GM18858 (cell line): ENCODE results near the gene PNMA3.
"Not testable (repeated sequence)": the region's sequence is repeated elsewhere in the genome, so short reads cannot be mapped to it uniquely, and the experiment has no call there.

ENCODE experiments used
- ATAC-seq: cut with Tn5 transposase; IDR thresholded peaks from one replicate; pipeline ENCODE4 v1.9.1; 2021; ENCODE audit not compliant: unreplicated experiment

The PNMA3 gene, protein sequence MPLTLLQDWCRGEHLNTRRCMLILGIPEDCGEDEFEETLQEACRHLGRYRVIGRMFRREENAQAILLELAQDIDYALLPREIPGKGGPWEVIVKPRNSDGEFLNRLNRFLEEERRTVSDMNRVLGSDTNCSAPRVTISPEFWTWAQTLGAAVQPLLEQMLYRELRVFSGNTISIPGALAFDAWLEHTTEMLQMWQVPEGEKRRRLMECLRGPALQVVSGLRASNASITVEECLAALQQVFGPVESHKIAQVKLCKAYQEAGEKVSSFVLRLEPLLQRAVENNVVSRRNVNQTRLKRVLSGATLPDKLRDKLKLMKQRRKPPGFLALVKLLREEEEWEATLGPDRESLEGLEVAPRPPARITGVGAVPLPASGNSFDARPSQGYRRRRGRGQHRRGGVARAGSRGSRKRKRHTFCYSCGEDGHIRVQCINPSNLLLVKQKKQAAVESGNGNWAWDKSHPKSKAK

DNA sequence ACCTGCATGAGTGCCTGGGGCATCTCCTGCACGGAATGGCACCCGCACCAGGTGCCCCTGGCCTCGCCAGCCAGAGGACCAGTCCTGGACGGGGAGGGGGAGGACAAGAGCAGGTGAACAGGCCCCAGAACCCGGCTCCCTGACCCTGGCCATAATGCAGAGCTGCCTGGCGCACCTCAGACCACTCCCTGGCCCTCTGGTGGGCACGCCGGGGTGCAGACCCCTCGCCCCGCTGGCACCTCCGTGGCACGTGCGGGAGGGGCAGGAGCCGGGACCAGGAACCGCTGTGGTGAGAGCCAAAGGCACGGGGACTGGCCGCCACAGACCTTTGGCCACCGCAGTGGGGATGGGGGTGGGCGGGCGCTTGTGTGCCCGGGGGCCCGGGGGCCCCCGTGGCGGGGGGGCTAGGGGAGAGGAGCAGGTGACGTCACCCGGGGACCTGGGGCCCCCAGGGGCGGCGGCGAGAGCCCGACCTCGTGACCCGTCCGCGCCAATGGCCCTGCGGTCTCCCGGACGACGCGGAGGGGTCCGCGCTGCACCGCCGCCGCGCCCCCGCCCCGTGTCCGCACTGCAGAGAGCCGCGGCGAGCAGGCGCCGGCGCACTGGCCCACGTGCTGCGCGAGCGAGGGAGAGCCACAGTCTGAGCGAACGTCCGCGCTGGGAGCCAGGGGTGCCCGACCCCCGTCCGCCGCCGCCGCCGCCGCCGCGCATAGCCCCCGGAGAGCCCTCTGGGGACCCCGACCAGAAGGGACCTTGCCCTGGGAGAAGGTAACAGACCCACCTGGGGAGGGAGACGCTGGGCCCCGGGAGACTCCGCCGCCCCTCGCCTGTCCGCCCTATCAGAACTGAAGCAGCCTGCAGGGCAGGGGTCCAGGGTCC, at the start of gene PNMA3:
TSS of gene PNMA3 (plus strand) at position 600 of the 879 bp plus-strand sequence. CDS start 586 bp downstream, outside the sequence.
- no peak for ATAC-seq

DNA sequence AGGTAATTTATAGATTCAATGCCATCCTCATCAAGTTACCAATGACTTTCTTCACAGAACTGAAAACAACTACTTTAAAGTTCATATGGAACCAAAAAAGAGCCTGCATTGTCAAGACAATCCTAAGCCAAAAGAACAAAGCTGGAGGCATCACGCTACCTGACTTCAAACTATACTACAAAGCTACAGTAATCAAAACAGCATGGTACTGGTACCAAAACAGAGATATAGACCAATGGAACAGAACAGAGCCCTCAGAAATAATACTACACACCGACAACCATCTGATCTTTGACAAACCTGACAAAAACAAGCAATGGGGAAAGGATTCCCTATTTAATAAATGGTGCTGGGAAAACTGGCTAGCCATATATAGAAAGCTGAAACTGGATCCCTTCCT, 39.1 kb upstream of the PNMA3 start:
- ATAC-seq: not testable (repeated sequence)

DNA sequence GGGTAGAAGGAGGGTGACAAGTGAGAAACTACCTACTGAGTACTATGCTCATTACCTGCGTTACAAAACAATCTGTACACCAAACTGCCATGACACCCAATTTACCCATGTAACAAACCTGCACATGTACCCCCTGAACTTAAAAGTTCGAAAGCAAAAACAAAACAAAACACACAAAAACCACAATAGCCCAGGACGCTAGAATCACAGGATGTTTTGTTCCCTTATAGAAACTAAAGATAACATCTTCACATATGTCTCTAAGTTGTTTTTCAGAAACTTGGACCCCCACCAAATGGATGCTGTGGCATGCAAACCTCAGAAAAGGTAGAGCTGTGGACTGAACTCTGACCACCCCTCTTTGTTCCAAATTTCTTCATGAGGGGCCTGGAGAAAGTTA, 37.1 kb upstream of the PNMA3 start:
- ATAC-seq: no peak

DNA sequence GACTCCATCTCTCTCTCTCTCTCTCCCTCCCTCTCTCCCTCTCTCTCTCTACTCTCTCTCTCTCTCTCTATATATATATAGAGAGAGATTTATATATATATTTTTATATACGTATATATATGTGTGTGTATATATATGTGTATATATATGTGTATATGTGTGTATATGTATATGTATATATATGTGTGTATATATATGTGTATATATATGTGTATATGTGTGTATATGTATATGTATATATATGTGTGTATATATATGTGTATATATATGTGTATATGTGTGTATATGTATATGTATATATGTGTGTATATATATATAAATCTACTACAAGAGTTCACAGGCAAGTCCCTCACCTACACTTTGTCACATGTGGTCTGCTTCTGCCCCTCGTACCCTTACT, 29.8 kb upstream of the PNMA3 start:
- not testable (repeated sequence) for ATAC-seq

DNA sequence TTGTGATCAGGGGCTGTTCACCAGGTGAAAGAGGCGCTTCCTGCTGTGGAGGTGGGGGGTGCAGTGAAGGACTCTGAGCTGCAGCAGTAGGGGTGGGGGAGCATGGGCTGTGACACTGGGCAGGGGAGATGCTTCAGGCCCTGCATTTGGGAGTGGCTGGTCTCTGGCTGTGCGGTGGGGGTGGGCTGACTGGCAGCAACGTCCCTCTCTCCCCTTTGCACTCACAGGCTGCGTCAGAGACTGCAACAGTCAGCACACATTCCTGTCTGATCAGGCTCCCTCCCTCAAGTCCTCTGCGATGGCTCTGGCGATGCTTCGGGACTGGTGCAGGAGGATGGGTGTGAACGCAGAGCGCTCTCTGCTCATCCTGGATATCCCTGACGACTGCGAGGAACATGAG, 27.8 kb upstream of the PNMA3 start:
- ATAC-seq: not testable (repeated sequence)

DNA sequence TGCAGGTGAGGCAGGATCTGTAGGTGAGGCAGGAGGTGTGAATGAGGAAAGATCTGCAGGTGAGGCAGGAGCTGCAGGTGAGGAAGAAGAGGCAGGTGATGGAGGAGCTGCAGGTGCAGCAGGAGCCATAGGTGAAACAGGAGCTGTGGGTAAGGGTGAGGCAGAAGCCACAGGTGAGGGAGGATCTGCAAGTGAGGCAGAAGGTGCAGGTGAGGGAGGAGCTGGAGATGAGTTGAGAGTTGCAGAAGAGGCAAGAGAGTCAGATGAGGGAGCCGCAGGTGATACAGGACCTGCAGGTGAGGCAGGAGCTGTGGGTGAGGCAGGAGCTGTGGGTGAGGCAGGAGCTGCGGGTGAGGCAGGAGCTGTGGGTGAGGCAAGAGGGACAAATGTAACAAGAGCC, 27.1 kb upstream of the PNMA3 start:
- no peak for ATAC-seq

DNA sequence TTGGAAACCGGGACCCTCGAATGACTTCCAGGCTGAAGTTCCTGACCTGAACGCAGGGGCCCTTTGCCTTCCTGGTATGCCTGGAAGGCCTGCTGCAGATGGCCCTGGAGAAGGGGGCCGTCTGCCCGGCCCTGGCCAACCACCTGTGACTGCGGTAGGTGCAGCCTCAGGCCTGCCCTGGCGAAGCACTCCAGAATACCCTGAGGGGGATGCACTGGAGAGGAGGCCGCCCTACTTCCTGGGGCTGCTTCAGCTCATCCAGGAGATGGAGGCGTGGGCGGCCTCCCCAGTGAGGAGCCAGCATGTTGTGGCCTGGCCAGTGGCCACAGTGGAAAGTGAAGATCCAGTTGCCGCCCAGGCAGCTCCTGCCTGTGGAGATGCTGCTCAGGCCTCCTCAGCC, 26.4 kb upstream of the PNMA3 start:
- no peak for ATAC-seq

DNA sequence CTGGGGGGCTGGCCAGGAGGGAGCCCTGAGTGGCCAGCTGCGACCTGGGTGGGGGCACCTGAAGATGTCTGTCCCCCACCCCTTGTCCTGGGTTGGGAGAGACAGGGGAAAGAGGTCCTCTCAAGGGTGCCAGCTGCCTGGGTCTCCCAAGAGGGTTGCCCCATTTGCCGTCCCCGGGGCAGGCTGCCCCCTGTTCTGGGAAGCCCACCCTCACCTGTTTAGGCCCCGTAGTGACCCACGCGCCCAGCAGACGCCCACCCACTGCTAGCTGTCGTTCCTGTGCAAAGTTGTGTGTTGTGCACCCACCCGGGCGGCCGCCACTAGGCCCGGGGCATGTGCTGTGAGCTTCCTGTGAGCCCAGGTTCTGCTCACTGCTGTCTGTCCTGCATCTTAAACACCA, 25.5 kb upstream of the PNMA3 start:
- no peak for ATAC-seq

DNA sequence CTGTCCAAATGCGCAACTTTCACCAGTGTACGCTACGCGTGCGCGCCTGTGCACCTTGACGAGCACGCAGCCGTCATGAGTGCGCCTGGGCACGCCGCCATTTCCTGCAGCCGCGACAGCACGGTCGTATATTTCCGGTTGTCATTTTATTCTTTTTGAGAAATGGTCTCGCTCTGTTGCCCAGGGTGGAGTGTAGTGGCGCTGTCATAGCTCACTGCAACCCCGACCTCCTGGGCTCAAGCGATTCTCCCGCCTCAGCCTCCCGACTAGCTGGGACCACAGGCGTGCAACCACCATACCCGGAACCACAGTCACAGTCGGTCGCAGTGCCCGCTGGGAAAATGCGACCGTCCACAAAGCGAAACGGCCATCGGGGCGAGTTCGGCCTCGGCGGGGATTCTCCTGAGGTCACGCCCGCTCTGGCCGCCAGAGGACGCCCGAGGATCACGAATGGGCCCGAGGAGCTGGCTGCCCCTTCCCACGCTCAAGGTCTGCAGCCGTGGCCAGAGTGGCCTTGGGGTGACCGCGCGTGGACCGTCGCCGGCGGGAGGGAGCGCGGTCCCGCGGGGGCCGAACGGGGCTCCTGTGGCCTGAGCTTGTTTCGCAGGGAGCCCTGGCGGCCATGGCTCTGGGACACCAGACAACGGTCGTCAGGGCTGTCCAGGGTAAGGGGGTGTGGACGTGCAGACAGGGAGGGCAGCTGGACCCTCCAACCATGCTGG, 23.7 kb upstream of the PNMA3 start:
- ATAC-seq: no peak

DNA sequence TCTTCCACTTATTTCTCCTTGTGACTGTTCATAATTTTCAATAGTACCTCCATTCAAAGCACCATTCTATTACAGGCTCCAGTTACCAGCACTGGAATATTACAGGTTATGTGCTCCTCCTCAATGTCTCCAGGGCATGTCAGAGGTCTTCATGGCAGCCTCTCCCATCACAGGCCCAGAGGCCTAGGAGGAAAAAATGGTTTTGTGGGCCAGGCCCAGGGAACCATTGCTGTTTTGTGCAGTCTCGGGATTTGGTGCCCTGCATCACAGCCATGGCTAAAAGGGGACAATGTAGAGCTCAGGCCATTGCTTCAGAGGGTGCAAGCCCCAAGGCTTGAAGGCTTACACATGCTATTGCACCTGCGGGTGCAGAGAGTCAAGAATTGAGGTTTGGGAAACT, 7.2 kb upstream of the PNMA3 start:
- ATAC-seq: no peak

DNA sequence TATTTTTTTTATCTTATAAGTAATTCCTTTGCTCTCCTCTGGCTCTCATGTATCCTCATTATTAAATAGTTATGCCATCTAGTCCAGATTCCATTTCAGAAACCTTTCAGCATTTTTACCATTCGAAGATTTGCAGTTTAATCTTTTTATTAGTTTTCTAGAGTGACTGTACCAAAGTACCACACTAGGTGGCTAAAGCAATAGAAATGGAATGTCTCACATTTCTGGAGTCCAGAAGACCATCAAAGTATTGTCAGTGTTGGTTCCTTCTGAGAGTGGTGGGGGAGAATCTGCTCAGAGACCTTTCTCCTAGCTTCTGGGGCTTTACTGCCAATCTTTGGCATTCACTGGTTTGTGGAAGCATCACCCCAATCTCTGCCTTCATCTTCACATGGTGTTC, 3.7 kb upstream of the PNMA3 start:
- ATAC-seq: no peak

DNA sequence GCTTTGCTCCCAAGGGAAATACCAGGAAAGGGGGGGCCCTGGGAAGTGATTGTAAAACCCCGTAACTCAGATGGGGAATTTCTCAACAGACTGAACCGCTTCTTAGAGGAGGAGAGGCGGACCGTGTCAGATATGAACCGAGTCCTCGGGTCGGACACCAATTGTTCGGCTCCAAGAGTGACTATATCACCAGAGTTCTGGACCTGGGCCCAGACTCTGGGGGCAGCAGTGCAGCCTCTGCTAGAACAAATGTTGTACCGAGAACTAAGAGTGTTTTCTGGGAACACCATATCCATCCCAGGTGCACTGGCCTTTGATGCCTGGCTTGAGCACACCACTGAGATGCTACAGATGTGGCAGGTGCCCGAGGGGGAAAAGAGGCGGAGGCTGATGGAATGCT, 1.0 kb downstream of the PNMA3 start:
- ATAC-seq: no peak

DNA sequence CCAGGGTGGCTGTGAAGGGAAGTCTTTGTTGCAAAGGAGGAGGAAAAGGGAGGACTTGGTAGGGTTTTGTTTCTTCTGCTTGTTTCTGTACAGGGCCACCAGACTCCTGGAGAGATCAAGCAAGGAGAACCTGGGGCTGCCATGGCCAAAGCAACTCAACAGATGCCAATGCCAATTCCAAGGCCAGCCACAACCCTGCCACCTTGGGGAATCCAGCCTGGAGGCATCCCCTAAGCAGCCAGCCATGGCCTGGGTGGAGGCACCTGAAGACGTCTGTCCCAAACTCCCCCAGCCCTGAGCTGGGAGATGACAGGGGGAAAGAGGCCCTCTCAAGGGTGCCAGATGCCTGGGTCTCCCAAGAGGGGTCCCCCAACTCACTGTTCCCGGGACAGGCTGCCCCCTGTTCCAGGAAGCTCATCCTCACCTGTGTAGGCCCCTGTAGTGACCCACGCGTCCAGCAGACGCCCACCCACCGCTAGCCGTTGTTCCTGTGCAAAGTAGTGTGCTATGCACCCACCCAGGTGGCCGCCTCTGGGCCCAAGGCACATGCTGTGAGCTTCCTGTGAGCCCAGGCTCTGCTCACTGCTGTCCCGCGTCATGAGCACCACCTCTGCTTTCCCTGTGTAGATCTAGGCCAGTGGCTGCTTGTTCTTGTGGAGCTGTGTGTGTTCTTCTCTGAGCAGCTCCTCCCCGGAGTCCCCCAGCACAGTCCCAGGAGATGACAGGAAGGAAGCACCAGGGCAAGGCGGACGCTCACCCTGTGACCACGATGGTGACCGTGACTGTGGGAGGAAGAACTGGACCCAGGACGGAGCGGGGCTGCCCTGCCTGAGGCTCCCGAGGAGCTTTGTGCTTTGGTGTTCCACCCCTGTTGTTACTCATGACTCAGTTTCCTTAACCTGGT, 3.2 kb downstream of the PNMA3 start:
- ATAC-seq: no peak

DNA sequence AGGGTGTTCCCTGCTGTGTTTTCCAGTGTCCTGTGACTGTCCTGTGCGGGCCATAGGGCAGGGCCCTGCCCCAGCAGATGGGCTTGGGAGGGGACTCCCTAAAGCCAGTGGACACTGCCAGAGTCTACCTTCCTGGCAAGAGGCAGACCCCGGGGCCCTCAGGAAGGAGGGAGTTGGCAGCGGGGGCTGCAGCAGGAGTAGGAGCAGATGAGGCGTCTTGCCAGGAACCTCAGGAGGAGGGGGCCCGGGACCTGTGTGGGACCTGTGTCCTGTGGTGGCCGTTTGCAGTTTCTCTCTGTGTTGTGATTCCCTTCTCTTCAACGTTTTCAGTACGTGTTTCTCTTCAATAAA, 3.8 kb downstream of the PNMA3 start:
- no peak for ATAC-seq

DNA sequence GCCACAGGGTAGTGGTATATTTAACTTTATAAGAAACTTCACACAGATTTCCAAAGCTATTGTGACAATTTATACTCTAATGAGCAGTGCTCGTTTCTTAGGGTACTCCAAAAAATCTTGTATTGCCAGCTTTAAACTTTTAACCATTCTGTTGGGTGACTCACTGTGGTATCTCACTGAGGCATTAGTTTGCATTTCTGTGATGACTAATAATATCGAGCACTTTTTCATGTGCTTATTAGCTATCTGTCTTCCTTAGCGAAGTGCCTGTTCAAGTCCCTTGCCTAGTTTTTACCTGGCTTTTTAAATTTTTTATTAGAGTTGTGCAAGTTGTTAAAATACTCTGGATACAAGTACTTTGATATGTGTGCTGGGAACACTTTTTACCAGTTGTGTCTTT, 5.5 kb downstream of the PNMA3 start:
- ATAC-seq: no peak

DNA sequence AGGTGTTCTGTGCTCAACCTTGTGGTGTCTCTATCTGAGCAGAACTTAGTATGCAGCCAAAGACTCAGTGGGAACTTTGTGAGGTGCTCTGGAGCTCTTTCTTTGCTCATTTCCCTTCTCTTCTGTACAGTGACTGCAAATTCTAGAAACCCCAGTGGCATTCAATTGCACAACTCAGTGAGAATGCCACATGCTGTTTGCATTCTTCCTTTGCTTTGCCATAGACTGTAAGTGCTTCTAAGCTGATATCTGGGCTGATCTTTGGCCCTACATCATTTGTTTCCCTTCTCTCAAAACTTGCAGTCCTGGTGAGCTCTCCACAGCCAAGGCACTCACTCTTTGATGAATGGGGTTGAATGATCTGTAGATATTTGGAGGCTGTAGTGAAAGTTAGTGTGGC, 7.0 kb downstream of the PNMA3 start:
- ATAC-seq: no peak

DNA sequence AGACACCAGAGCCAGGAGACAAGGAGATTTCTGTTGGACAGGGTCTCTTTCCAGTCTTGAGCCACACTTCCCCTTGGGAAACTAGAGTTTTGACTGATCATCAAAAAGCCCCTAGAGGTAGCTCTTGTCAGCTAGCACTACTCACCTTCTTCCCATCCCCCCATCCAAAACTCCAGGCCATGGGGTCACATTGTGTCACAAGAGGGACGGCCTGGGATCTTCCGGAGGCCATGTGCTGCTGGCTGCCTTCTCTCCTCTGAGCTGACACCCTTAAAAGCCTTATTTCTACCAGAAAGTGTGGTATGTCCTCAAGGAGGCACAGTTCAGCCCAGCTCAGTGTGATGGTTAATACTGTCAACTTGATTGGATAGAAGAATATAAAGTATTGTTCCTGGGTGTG, 7.8 kb downstream of the PNMA3 start:
- ATAC-seq: no peak

DNA sequence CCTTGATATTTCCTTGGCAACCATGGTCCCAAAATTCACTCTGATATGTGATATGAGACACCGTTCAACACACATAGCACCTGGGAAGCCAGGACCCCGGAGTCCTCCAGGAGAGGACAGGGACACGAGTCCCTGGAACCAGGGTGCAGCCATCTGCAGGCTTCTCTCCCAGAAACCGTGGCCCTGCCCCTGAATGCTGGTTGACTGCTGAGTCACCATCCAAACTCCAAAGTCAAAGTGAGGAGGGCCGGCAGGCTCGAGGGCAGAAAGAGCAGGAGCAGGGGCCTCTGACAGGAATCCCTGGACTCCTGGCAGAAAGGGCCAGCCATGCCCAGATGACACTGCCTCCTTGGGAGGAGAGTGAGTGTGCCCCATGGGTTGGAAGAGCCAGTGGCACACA, 9.1 kb downstream of the PNMA3 start:
- ATAC-seq: no peak

DNA sequence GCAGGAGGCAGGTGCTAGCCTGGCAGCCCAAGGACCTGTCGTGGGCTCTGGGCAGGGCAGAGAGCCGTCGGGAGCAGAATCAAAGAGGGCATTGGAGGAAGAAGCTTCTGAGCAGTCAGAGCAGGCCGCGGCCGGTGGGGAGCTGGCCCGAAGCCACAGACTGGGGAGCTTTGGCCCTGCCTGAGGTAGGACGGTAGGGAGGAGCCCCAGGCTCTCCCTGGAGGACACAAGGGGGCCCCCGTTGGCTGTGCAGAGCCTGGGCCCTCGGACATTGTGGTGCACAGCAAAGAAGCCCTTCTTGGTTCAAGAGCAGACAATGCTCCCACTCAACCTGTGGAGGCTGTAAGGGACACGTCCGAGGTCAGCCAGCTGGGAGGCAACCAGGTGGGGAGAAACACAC, 10.1 kb downstream of the PNMA3 start:
- ATAC-seq: not testable (repeated sequence)

DNA sequence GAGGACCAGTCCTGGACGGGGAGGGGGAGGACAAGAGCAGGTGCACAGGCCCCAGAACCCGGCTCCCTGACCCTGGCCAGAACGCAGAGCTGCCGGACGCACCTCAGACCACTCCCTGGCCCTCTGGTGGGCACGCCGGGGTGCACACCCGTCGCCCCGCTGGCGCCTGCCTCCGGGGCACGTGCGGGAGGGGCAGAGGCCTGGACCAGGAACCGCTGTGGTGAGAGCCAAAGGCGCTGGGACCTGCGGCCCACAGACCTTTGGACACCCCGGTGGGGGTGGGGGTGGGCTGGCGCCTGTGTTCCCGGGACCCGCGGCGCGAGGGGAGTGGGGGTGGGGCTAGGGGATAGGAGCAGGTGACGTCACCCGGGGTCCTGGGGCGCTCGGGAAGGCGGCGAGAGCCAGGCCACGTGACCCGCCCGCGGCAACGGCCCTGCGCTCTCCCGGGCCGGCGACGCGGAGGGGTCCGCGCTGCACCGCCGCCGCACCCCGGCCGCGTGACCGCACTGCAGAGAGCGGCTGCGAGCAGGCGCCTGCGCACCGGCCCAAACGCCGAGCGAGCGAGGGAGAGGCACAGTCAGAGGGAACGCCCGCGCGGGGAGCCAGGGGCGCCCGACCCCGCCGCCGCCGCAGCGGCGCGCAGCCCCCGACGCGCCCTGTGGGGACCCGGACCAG, 15.8 kb downstream of the PNMA3 start, which contains the start of gene PNMA6A:
TSS of gene PNMA6A (plus strand) at position 546 of the 675 bp plus-strand sequence. CDS start 609 bp downstream, outside the sequence.
- not testable (repeated sequence) for ATAC-seq
